ENCODE results near the gene ZNF484.
"Not testable (repeated sequence)": the region's sequence is repeated elsewhere in the genome, so short reads cannot be mapped to it uniquely, and the experiment has no call there.

ZNF484 gene

DNA sequence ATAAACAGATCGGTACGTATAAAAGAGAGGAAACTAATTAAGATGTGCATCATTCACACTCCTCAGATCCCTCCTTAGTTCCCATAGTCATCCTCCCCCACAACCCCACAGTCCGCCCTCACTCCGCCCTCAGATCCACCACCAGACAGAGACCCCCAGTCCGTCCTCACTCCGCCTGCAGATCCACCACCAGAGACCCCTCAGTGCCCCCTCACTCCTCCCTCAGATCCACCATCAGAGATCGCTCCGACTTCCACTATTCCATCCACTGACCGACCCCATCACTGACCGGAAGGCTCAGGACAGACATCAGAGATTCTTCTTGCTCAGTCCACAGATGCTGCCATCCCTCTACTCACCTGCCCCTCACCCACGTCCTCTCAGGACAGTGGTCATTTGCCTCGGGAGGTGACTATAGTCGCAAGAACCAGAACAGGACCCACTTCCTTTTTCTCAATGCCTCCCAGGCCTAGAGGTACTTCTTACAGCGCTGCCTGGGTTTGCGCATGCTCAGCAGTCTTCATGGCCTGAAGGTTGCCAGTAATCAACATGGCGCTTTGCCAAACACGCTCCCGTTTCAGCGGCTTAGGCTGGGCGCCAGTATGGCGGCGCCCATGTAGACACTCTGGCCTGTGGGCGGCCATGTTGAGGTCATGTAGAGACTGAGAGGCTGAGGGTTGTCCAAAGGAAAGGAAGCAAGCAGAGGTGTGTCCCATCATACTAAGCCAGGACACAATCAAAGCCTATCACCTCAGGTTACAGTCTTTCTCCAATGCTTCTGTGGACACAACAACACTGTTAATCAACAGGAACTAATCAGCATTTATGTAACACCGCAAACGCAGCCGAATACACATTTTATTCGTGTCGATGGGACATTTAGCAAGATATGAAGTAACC is at the start of gene ZNF484:
Gene ZNF484, minus strand, starts transcription at position 508 of the 900 bp plus-strand sequence. CDS start 3,009 bp downstream, outside the sequence.
- DNase-seq, result peak; percentile 98 to 99

DNA sequence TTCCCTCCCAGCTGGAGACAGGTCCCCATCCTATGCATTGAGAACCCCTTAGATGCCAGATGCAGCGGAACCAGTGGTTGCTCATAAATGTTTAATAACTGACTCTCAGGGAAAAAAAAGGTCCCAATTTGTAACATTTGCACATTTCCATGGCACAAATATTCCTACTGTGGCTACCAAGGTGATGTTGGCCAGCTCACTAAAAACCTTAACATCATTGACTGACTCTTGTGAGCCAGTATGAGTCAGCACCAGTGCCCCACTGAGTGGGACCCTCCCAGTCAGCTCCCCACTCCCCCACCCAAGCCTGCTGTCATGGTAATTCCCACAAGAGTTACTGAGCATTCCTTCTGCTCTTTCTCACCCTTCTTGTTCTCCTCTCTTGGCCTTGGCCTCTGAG is 42.6 kb upstream of the ZNF484 start:
- no peak for DNase-seq

DNA sequence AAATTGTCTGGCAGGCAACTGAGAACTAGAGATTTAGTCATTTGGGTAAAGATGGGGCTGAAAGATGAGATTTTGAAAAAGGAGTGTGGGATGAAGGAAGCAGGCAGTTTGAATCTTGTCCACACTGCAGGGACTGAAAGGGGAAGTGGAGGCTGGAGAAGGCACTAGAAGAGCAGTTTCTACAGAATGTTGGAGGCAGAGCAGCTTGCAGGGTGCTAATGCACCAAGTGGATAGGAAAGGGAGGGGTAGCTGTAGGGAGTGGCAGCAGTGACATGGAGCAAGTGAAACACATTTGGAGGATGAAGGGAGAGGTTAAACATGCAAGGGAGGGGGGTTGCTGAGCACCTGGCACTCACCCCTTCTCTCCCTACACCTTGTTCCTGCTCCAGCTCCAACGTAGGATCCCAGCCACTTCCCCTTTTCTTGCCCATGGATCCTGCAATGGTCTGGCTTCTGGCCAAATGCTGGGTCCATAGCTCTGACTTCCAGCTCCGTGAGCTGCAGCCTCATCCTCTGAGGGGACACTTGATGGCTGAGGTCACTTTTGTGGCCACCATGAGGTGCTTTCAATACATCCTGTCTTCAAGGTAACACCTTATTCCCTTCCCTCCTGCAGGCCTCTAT is 39.5 kb upstream of the ZNF484 start:
- DNase-seq, result peak; percentile 19 to 58

- peak; percentile 24 to 31 for DNase-seq
Observed at GRCh38 chr9:92911511-92912475, 34.0 kb upstream of the ZNF484 start.

GRCh38 chr9:92905137-92905536 is 27.3 kb upstream of the ZNF484 start:
- DNase-seq, result not testable (repeated sequence)

DNA sequence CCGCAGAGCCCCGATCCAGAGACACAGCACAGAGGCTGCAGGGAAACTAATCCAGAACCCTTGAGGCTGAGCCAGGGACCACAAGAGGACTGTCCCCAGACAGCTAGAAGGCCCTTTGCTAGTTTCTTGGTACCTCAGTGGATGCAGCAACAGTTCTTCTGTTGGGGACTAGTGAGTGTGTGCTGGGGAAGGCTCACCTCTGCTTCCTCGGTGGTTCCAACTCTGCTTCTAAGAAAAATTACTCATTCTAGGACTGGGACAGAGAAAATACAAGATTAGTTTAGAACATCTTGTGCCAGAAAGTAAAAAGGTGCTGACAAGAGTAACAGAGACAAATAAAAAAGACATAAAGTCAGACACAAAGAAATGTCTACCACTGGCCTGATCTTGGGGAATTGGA is 19.5 kb upstream of the ZNF484 start:
- DNase-seq, result no peak

GRCh38 chr9:92895812-92896436 is 18.1 kb upstream of the ZNF484 start:
- DNase-seq, result no peak

DNA sequence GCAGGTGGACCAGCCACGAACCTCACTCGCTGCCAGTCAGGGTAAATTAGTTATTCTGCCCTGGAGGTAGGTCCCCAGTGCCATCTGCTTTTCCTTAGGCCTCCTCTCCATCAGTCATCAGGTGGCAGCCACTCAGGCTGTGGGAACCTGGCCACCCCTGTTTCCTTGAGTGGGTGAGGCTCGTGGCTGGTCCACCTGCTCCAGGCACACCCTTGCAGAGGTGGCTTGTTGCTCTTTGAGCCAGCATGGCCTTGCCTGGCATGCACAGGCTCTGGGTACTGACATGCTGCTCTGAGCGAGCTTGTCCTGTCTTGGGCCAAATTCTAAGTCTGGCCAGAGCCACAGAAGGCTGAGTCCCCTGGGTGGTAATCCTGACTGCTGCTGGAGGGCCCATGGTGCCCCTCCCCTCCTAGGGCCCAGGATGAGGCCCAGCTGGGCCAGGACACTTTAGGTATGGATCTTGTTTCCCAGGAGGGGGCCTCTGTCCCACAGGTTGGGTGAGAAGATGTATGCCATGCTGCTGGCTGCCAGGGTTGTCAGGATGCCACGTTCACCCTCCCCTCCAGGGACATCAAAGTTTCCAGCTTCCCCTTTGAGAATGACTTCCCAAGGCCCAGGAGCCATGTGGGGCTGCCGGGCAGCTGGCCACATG is 17.0 kb upstream of the ZNF484 start:
- no peak for DNase-seq

GRCh38 chr9:92893916-92894610 is 16.2 kb upstream of the ZNF484 start:
- DNase-seq, result not testable (repeated sequence)

DNA sequence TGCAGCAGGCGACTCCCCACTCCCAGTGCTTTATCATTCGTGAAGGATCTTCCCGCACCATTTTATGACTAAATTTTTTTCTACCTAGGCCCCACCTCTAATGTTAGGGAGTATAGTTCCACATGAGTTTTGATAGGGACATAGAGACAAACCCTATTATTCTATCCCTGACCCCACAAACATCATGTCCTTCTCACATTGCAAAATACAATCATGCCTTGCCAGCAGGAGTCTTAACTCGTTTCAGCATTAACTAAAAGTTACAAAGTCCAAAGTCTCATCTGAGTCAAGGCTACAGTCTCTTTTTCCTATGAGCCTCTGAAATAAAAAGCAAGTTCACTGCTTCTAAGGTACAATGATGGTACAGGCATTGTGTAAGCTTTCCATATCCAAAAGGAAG is 14.4 kb upstream of the ZNF484 start:
- not testable (repeated sequence) for DNase-seq

DNA sequence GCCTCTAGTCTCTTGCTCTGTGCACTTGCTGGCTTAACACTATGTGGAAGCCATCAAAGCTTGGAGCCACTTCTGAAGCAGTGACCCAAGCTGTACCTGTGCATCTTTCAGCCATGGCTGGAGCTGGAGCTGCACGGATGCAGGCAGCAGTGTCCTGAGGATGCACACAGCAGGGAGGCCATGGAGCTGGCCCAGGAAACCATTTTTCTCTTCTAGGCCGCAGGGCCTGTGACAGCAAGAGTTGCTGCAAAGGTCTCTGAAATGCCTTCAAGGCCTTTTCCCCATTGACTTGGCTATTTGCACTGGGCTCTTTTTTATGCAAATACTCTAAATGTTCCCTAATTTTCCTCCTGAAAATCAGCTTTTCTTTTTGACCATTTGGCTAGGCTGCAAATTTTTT is 12.9 kb upstream of the ZNF484 start:
- no peak for DNase-seq

- DNase-seq, result no peak
Observed at GRCh38 chr9:92887880-92888338, 10.1 kb upstream of the ZNF484 start.

- DNase-seq, result not testable (repeated sequence)
Observed at GRCh38 chr9:92886846-92887610, 9.2 kb upstream of the ZNF484 start.

- not testable (repeated sequence) for DNase-seq
Observed at GRCh38 chr9:92883666-92884405, 6.0 kb upstream of the ZNF484 start.

- DNase-seq, result no peak
Observed at GRCh38 chr9:92882276-92882675, 4.4 kb upstream of the ZNF484 start.

- no peak for DNase-seq
Observed at GRCh38 chr9:92875373-92875772, 2.5 kb downstream of the ZNF484 start.

- no peak for DNase-seq
Observed at GRCh38 chr9:92870289-92870688, 7.5 kb downstream of the ZNF484 start.

DNA sequence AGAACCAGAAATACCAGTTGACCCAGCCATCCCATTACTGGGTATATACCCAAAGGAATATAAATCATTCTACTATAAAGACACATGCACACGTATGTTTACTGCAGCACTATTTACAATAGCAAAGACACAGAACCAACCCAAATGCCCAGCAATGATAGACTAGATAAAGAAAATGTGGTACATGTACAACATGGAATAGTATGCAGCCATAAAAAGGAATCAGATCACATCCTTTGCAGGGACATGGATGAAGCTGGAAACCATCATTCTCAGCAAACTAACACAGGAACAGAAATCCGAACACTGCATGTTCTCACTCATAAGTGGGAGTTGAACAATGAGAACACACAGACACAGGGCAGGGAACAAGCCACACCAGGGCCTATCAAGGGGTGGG is 11.2 kb downstream of the ZNF484 start:
- DNase-seq, result not testable (repeated sequence)

DNA sequence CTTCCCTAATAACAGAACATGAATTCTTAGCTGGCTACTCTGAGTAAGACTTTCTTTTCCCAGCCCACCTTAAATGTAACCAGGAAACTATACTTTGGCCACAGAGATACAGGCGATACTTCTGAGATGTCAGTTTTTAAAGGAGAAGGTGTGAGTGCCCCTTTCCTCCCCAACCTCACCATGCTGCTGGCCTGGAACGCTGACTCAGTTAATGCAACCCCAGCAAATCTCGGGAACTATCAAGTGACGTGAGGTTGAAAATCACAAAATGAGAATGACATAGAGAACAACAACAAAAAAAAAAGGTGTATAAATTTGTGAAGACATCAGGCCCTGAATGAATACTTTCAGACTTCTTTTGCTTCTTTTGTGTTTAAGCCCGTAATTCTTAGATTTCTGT is 13.7 kb downstream of the ZNF484 start:
- no peak for DNase-seq

DNA sequence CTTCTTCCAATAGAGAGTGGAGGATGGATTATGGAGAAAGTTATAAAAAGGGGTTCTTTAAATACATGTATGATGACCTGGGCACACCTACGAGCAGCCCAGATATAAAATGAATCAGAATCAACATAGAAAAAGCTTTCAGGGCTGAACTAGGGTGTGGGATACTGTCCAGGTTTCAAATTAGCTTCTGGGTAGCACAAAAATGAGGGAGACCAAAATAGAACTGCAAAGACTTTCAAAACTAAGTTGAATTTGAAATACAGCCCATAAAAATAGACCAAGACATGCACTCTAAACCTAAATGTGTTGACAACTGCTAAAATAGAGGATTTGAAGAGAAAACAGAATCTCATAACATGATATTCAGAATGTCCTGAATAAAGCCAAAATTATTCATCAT is 17.0 kb downstream of the ZNF484 start:
- DNase-seq, result no peak
